Hepatocyte (in vitro differentiated cells): Measurements from ENCODE around the gene GLS2. TPM values are rescaled to one million over a fixed set of nuclear protein-coding genes. Genes with fewer than 3 reads are reported as not detected.

Source experiments
- polyA plus RNA-seq: library from polyadenylated mRNA; unstranded; fragments of >200 nt; fragmentation: Nextera tagmentation; extraction: Ambion mirVana; gene quantifications from 2 replicates; pipeline ENCODE4 v1.2.1, GENCODE V29; 2016
- total RNA-seq: library from RNA; depleted of rRNA; stranded (reverse); fragments of >200 nt; gene quantifications from 2 replicates; pipeline ENCODE4 v1.2.3, GENCODE V29; 2014

Gene GLS2
- total and polyA plus RNA-seq, 2 experiments from 2014 or later = 3.5 to 6.4 TPM

Other genes with a start within 250 kb of the GLS2 start
- gene ANKRD52, start 229.8 kb downstream of the GLS2 start, total RNA-seq = 21.9 and 23.3 TPM in 2 replicates
- gene ANKRD52, start 229.8 kb downstream of the GLS2 start, polyA plus RNA-seq = 37.2 and 46.8 TPM in 2 replicates
- 7.8 and 8.2 TPM in 2 replicates for gene COQ10A, start 221.2 kb downstream of the GLS2 start, total RNA-seq
- 9.6 and 10.7 TPM in 2 replicates for gene COQ10A, start 221.2 kb downstream of the GLS2 start, polyA plus RNA-seq
- 111 and 115 TPM in 2 replicates for gene CS, start 187.8 kb downstream of the GLS2 start, total RNA-seq
- gene CS, start 187.8 kb downstream of the GLS2 start, polyA plus RNA-seq = 83.2 and 96.6 TPM in 2 replicates
- gene CNPY2, start 172.2 kb downstream of the GLS2 start, total RNA-seq = 155 and 179 TPM in 2 replicates
- gene CNPY2, start 172.2 kb downstream of the GLS2 start, polyA plus RNA-seq = 428 and 474 TPM in 2 replicates
- 23.5 and 29.4 TPM in 2 replicates for gene PAN2, start 154.2 kb downstream of the GLS2 start, total RNA-seq
- gene PAN2, start 154.2 kb downstream of the GLS2 start, polyA plus RNA-seq = 23.6 and 41.1 TPM in 2 replicates
- 2.0 and 2.3 TPM in 2 replicates for gene IL23A, start 149.3 kb downstream of the GLS2 start, total RNA-seq
- gene IL23A, start 149.3 kb downstream of the GLS2 start, polyA plus RNA-seq = 2.1 and 3.1 TPM in 2 replicates
- 148 and 157 TPM in 2 replicates for gene STAT2, start 128.1 kb downstream of the GLS2 start, total RNA-seq
- gene STAT2, start 128.1 kb downstream of the GLS2 start, polyA plus RNA-seq = 90.1 and 104 TPM in 2 replicates
- 0.12 TPM in 1 of 2 replicates, not detected in the other for gene APOF, start 125.3 kb downstream of the GLS2 start, total RNA-seq
- gene APOF, start 125.3 kb downstream of the GLS2 start, polyA plus RNA-seq = 0.55 TPM in 1 of 2 replicates, not detected in the other
- 7.9 and 9.6 TPM in 2 replicates for gene TIMELESS, start 38.7 kb downstream of the GLS2 start, total RNA-seq
- 12.4 and 13.0 TPM in 2 replicates for gene TIMELESS, start 38.7 kb downstream of the GLS2 start, polyA plus RNA-seq
- 0.08 TPM in 1 of 2 replicates, not detected in the other for gene MIP, start 33.5 kb downstream of the GLS2 start, total RNA-seq
- 0.30 TPM in 1 of 2 replicates, not detected in the other for gene MIP, start 33.5 kb downstream of the GLS2 start, polyA plus RNA-seq
- 2.5 and 3.4 TPM in 2 replicates for gene SPRYD4, start 19.6 kb downstream of the GLS2 start, total RNA-seq
- 3.2 TPM in 2 replicates for gene SPRYD4, start 19.6 kb downstream of the GLS2 start, polyA plus RNA-seq
- 14.6 and 15.2 TPM in 2 replicates for gene RBMS2, start 33.7 kb upstream of the GLS2 start, total RNA-seq
- 15.9 and 18.8 TPM in 2 replicates for gene RBMS2, start 33.7 kb upstream of the GLS2 start, polyA plus RNA-seq
- gene BAZ2A, start 142.2 kb upstream of the GLS2 start, total RNA-seq = 27.9 and 34.5 TPM in 2 replicates
- gene BAZ2A, start 142.2 kb upstream of the GLS2 start, polyA plus RNA-seq = 33.1 and 42.0 TPM in 2 replicates
- 478 and 579 TPM in 2 replicates for gene ATP5F1B, start 157.8 kb upstream of the GLS2 start, total RNA-seq
- 950 and 953 TPM in 2 replicates for gene ATP5F1B, start 157.8 kb upstream of the GLS2 start, polyA plus RNA-seq
- gene PTGES3, start 200.1 kb upstream of the GLS2 start, total RNA-seq = 128 and 142 TPM in 2 replicates
- gene PTGES3, start 200.1 kb upstream of the GLS2 start, polyA plus RNA-seq = 154 and 156 TPM in 2 replicates
- gene NACA, start 237.1 kb upstream of the GLS2 start, total RNA-seq = 1,295 and 1,361 TPM in 2 replicates
- 631 and 655 TPM in 2 replicates for gene NACA, start 237.1 kb upstream of the GLS2 start, polyA plus RNA-seq